ENCODE measurements around the gene SCYGR5. TPM values are rescaled to one million over a fixed set of nuclear protein-coding genes. Genes with fewer than 3 reads are reported as not detected.

The SCYGR5 gene
- total RNA-seq, 1 donor from 2014 or later = not detected

GRCh38 chr2:227701556-227701955, 35.0 kb downstream of the SCYGR5 start:
- peaks cover 21% of the 10 kb centered on the region for H3K4me1 ChIP-seq
- ATAC-seq = no peak
- no peak overlapping the region for H3K27ac ChIP-seq
- no peak for TF ChIP-seq CTCF (IDR thresholded peaks at IDR 0.05)
- no peak overlapping the region for H3K4me3 ChIP-seq
- intact Hi-C loops (cut with DNase I) = no loop called here
- no peak for DNase-seq
- peaks cover 3% of the 10 kb centered on the region for H3K9me3 ChIP-seq
- H3K36me3 ChIP-seq = no peaks in the 10 kb centered on the region
- H3K27me3 ChIP-seq (ENCODE audit: low read depth) = no peaks in the 10 kb centered on the region

- Histone ChIP-seq H3K36me3 (no peaks in the 10 kb centered on the region), H3K27ac (peak overlapping the region; percentile 50), H3K4me1 (peaks cover 16% of the 10 kb centered on the region), H3K9me3 (peaks cover 3% of the 10 kb centered on the region), H3K4me3 (no peak overlapping the region), H3K27me3 (ENCODE audit: low read depth) (no peaks in the 10 kb centered on the region)
- no peak for DNase-seq
- peak; percentile 89 to 92 for ATAC-seq
- no peak for TF ChIP-seq CTCF (IDR thresholded peaks at IDR 0.05)
- intact Hi-C loops (cut with DNase I) = no loop called here
Observed at GRCh38 chr2:227703280-227703732, 36.7 kb downstream of the SCYGR5 start.

DNA sequence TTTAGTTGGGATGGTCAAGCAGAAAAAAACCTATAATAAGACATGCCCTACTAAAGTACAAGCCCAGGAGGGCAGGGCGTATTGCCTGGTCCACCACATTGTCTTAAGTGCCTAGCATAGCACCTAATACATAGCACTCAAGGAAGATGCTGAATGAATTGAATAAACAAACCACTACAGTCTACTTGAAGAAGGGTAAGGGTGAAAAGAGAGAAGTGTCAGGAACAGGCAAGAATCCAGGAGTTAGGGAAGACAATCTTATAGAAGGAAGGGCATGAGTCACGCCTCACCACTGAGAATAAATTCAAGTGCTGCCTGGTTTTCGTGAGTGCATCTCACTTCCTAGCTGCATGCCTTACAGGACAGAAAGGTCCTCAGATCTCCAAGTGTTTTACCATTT, 37.4 kb downstream of the SCYGR5 start:
- peak overlapping the region; percentile 50 for H3K27ac ChIP-seq
- ATAC-seq = peak; percentile 54 to 68
- intact Hi-C loops (cut with DNase I) = no loop called here

GRCh38 chr2:227706859-227707258, 40.3 kb downstream of the SCYGR5 start:
- no peak for ATAC-seq
- Histone ChIP-seq H3K27me3 (ENCODE audit: low read depth) (no peaks in the 10 kb centered on the region), H3K4me1 (peaks cover 16% of the 10 kb centered on the region), H3K36me3 (no peaks in the 10 kb centered on the region), H3K27ac (no peak overlapping the region), H3K9me3 (peaks cover 3% of the 10 kb centered on the region), H3K4me3 (no peak overlapping the region)
- intact Hi-C loops (cut with DNase I) = no loop called here
- DNase-seq = no peak
- no peak for TF ChIP-seq CTCF (IDR thresholded peaks at IDR 0.05)

More for the DNA sequence above, 37.4 kb downstream of the SCYGR5 start:
- H3K27me3 ChIP-seq (ENCODE audit: low read depth) = no peaks in the 10 kb centered on the region
- no peak for TF ChIP-seq CTCF (IDR thresholded peaks at IDR 0.05)
- peaks cover 16% of the 10 kb centered on the region for H3K4me1 ChIP-seq
- H3K9me3 ChIP-seq = peaks cover 3% of the 10 kb centered on the region
- DNase-seq = no peak
- H3K4me3 ChIP-seq = no peak overlapping the region
- H3K36me3 ChIP-seq = no peaks in the 10 kb centered on the region

- Histone ChIP-seq H3K36me3 (no peaks in the 10 kb centered on the region), H3K4me1 (peaks cover 16% of the 10 kb centered on the region), H3K27ac (no peak overlapping the region), H3K9me3 (no peaks in the 10 kb centered on the region), H3K27me3 (ENCODE audit: low read depth) (no peaks in the 10 kb centered on the region), H3K4me3 (no peak overlapping the region)
- intact Hi-C loops (cut with DNase I) = no loop called here
- DNase-seq (no peak), ATAC-seq (no peak)
- no peak for TF ChIP-seq CTCF (IDR thresholded peaks at IDR 0.05)
Observed at GRCh38 chr2:227707390-227707789, 40.8 kb downstream of the SCYGR5 start.

GRCh38 chr2:227710986-227711385, 44.4 kb downstream of the SCYGR5 start:
- Histone ChIP-seq H3K27me3 (ENCODE audit: low read depth) (no peaks in the 10 kb centered on the region), H3K36me3 (no peaks in the 10 kb centered on the region), H3K4me3 (no peak overlapping the region), H3K4me1 (no peaks in the 10 kb centered on the region), H3K27ac (no peak overlapping the region), H3K9me3 (no peaks in the 10 kb centered on the region)
- intact Hi-C loops (cut with DNase I) = no loop called here
- no peak for TF ChIP-seq CTCF (IDR thresholded peaks at IDR 0.05)
- no peak for ATAC-seq
- DNase-seq = no peak
